NCI-H2227 (cell line): ENCODE data around the gene ARHGAP27.

ENCODE experiments used
- DNase-seq: peaks from one replicate; lab custom pipeline; 2025; ENCODE audit not compliant: unreplicated experiment; lab: John Stamatoyannopoulos, UW

Gene ARHGAP27

DNA sequence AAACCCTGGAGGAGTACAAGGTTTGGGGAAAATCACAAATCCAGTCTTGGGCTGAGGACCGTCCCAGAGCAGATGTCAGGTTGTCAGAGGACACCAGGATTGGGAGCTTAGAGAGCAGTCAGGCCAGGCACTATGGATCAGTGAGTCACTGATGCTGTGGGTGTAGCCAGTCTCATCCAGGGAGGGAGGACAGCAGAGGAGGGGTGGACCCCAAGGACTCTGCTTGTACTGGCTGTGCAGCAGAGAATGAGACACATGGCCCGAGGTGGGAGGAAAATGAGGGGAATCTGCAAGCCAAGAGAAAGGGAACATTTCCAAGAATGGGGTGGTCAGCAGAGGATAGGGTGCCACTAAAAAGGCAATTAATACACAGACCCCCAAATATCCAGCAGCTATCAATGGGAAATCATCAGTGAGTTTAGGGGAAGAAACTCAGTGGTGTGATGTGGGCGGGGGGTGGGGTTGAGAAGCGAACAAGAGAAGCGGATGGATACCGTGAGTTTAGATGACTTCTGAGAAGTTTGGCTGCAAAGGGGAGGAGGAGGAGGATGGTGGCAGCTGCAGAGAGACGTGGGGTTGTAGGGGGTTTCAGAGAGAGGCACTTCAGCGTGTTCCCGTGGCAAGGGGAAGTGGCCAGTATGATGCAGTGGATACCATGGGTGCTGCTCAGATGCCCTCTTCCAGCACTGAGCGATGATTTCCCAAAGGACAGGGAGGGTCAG is 43.9 kb downstream of the ARHGAP27 start:
- DNase-seq, result no peak

- no peak for DNase-seq
These were observed 44.9 kb downstream of the ARHGAP27 start for GRCh38 chr17:45387739-45388138.

DNA sequence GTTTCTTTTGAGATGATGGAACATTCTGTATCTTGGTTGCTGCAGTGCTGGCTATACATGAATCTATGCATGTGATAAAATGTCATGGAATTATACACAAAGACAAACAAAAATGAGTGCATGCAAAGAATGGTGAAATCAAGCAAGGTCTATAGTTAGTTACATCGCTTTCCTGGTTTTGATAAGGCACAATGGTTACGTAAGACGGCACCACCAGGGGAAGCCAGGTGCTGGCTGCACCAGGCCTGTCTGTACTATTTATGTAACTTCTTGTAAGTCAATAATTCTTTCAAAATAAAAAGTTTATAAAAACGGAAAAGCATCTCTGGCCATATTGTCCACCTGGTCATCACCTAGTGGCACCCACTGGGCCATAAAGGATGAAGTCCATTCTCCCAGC is 46.5 kb downstream of the ARHGAP27 start:
- DNase-seq, result no peak

GRCh38 chr17:45385331-45385997 is 47.2 kb downstream of the ARHGAP27 start:
- peak; percentile 88 for DNase-seq

GRCh38 chr17:45384789-45385262 is 47.8 kb downstream of the ARHGAP27 start:
- DNase-seq, result no peak

DNA sequence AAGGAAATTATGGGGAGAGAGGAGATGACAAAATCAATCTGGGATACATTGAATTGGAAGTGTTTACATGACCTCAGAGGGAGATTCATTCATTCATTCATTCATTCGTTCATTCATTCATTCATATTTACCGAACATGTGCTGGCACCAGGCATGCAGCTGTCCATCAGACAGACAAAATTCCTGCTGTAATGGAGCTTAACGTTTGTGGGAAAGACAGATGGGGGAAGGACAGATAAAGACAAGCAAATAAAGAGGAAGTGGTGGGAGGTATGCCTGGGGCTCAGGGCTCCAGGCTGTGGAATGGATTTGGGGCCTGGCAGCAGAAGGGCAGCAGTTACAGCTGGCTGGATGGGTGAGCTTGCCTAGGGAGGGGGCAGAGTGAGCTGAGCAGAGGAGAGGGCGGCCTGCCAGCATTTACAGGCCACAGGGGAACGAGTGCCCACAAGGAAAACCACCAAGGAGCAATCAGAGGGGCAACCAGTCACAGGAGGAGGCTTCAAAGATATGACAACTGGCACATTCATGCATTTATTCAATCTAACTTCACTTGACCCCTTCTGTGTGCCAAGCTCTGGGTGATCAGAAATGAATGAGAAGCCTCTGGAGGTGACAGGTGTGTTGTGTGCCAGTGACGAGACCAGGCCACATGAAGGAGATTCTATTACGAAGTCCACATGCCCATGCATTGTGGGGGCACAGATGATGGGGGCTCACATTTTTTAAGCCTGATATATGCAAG is 48.5 kb downstream of the ARHGAP27 start:
- DNase-seq, result no peak

GRCh38 chr17:45383003-45383402 is 49.7 kb downstream of the ARHGAP27 start:
- no peak for DNase-seq

DNA sequence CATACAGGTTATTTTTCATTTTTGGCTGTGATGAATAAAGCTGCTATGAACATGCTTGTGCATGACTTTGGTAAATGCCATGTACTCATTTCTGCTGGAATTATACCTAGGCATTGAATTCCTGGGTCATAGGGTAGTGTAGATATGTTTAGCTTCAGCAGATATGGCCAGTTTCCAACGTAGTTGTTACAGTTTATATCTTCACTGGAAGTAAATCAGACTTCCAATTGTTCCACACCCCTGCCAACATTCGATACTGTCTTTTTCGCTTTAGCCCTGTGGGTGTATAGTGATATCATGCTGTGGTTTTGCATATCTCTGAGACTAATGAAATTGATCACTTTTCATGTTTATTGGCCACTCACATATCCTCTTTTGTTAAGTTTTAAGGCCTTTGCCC is 50.4 kb downstream of the ARHGAP27 start:
- DNase-seq, result no peak

GRCh38 chr17:45380991-45381390 is 51.7 kb downstream of the ARHGAP27 start:
- DNase-seq, result no peak

GRCh38 chr17:45380046-45380765 is 52.5 kb downstream of the ARHGAP27 start:
- DNase-seq, result no peak

- no peak for DNase-seq
These were observed 55.3 kb downstream of the ARHGAP27 start for GRCh38 chr17:45377401-45377800.

DNA sequence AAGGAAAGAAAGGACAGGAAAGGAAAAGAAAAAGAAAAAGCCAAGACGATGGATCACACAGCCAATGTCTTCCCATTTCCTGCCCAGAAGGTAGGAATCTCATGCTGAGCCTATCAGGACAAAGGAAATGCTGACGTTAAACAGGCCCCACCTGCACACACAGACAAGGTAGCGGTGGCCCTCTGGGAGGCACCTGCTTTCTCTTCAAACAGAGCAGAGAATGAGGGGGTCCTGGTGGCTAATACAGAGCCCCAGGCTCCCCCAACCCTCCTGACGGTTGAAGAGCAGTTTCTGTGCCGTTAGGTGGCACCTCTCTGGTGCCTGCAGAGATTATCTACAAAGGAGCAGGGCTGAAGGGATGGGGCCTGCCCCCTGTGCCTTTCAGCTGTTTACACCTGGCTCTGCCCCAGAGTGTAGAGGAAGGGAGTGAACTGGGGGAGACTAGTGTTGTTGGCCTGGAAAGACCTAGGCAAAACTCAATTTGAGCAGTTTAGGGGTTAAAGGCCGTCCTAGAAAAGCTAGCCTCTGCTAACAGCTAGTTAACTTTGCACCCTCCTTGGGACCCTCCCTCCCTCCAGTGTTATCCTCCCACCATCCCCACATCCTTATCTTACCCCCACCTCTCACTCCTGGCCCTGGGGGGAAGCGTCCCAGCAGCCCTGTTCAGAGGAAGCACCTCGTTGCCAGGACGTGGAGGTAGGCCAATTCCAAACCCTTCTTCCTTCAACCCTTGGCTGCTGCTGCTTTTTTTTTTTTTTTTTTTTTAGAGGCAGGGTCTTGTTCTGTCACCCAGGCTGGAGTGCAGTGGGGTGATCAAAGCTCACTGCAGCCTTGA is 56.3 kb downstream of the ARHGAP27 start:
- DNase-seq, result no peak

DNA sequence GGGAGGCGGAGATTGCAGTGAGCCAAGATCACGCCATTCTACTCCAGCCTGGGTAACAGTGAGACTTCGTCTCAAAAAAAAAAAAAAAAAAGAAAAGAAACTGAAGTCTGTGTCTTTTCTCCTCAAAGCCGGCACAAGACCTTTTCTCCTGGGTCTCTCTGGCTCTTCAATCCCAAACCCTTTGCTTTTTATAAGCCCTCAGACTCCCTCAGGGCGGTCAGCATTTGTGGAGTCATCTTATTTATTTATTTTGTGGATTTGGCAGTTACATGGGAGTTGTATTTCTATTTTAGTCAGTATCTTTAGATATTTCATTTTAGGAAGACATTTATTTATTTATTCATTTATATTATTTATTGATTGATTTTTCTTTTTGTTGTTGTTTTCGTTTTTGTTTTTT is 58.2 kb downstream of the ARHGAP27 start:
- no peak for DNase-seq

DNA sequence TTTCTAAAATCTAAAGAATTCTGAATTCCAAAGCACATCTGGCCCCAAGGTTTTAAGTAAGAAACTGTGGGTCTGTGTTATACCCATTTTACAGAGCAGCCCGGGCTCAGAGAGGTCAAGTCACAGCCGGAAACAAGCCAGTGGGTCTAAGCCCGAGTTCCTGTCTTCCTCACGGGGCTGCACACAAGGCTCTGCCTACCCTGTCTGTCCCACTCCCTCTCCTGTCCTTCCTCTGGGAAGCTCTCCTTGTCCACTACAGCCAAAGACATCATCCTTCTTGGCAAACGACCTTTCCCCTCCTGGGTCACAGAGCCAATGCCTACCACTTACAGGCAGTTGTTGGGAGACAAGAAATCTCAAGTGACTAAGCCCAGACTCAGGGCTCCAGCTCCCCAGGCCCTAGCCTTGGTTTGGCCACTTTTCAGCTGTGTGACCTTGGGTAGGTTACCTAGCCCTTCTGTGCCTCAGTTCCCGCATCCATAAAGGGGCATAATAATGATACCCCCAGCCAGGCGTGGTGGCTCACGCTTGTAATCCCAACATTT is 60.3 kb downstream of the ARHGAP27 start:
- DNase-seq, result no peak

GRCh38 chr17:45371414-45372324 is 61.0 kb downstream of the ARHGAP27 start:
- peak; percentile 77 for DNase-seq

- no peak for DNase-seq
These were observed 61.7 kb downstream of the ARHGAP27 start for GRCh38 chr17:45370949-45371413.

GRCh38 chr17:45369421-45369820 is 63.2 kb downstream of the ARHGAP27 start:
- no peak for DNase-seq

DNA sequence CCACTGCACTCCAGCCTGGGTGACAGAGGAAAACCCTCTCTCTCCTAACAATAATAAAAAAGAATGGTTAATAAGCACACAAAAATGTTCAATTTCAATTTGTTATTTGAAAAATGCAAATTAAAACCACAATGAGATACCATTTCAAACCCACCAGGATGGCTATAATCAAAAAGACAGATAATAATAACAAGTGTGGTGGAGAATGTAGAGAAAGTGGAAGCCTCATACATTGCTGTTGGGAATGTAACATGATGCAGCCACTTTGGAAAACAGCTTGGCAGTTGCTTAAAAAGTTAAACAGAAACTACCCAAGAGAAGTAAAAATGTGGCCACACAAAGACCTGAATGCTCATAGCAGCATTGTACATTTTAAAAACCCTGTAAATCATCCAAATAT is 64.0 kb downstream of the ARHGAP27 start:
- DNase-seq, result no peak

DNA sequence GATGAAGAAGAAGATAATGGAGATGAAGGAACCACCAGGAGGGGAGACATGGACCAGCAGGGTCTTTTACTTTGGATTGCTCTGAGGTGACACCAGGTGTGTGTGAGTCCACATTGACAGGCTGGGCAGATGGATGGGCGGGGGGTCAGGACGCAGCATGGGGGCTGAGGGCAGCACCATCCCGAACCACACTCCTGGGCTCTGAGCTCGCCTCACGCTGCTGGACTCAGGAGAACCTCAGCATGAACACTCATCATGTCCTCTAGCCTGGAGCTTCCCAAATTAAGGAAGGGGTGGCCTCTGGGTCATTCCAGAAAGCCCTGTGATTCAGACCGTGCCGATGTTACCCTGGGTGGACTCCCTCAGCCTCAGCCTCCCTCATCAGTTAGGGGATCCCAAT is 65.5 kb downstream of the ARHGAP27 start:
- DNase-seq, result no peak
